ENCODE measurements around the gene PPP1R3A.

PPP1R3A gene

GRCh38 chr7:113875224-113875623 is 43.6 kb downstream of the PPP1R3A start:
- DNase-seq = no peak

GRCh38 chr7:113873554-113874151 is 45.2 kb downstream of the PPP1R3A start:
- DNase-seq = no peak

- DNase-seq = no peak
Measured at GRCh38 chr7:113872981-113873380, 45.8 kb downstream of the PPP1R3A start.

- no peak for DNase-seq
Measured at GRCh38 chr7:113867325-113867724, 51.5 kb downstream of the PPP1R3A start.

- no peak for DNase-seq
Measured at GRCh38 chr7:113856010-113856409, 62.8 kb downstream of the PPP1R3A start.

- DNase-seq = no peak
Measured at GRCh38 chr7:113840954-113841353, 77.9 kb downstream of the PPP1R3A start.

GRCh38 chr7:113835367-113835766 is 83.4 kb downstream of the PPP1R3A start:
- DNase-seq = no peak

- DNase-seq = no peak
Measured at GRCh38 chr7:113832196-113832745, 86.5 kb downstream of the PPP1R3A start.

- no peak for DNase-seq
Measured at GRCh38 chr7:113831556-113831955, 87.3 kb downstream of the PPP1R3A start.

- DNase-seq = no peak
Measured at GRCh38 chr7:113828581-113828980, 90.2 kb downstream of the PPP1R3A start.

Measured in NCI-H2227 treated with DMSO at 0.1 percent for 48 hours (cell line).